GM12878 (cell line): ENCODE results near the gene DOHH. TPM values are rescaled to one million over a fixed set of nuclear protein-coding genes. Genes with fewer than 3 reads are reported as not detected.

ENCODE experiments used
- ATAC-seq: fragments of 200-7000 bp; cut with Tn5 transposase; 3 replicates; pipeline ENCODE4 v1.9.1; 2020; ENCODE audit warnings: mild to moderate bottlenecking, moderate library complexity
- BruUV-seq: library from RNA; stranded (reverse); fragments of 400-500 nt; replicated peaks from 2 replicates; lab custom pipeline; 2021; lab: Mats Ljungman, UMichigan
- CTCF ChIA-PET: fragments of 300-600 bp; sonication (Branson Sonifier 250); formaldehyde crosslinking; extraction: SDS; loops from one replicate; lab custom pipeline; 2021; ENCODE audit warnings: inconsistent platforms; lab: Yijun Ruan, JAX
- POLR2A ChIA-PET: fragments of 350-600 bp; formaldehyde crosslinking; extraction: SDS; loops from one replicate; lab custom pipeline; 2021; ENCODE audit warnings: inconsistent platforms; lab: Charles Lee
- RAD21 ChIA-PET: fragments of 300-600 bp; sonication (Branson Sonifier 250); formaldehyde crosslinking; loops from one replicate; lab custom pipeline; 2023; ENCODE audit warnings: antibody characterized with exemption; ENCODE audit not compliant: unreplicated experiment; lab: Charles Lee
- SMC1A ChIA-PET: fragments of 300-600 bp; sonication (Branson Sonifier 250); formaldehyde crosslinking; loops from one replicate; lab custom pipeline; 2023; ENCODE audit not compliant: unreplicated experiment, uncharacterized antibody; lab: Charles Lee
- DNase-seq: peaks from one replicate; pipeline ENCODE4 v3.0.0-alpha.2; 2011; ENCODE audit warnings: low read depth, low spot score
- FAIRE-seq: peaks from 3 replicates; lab custom pipeline; 2011; peaks lifted over from hg19 to GRCh38; lab: Jason Lieb, UNC
- H2AFZ ChIP-seq: 2 replicates; pipeline ENCODE4 v1.6.0; 2011; ENCODE audit warnings: low read depth, low read length, control low read depth; ENCODE audit not compliant: control insufficient read depth
- H3K27ac ChIP-seq: 2 replicates; pipeline ENCODE4 v1.5.1; 2011; ENCODE audit warnings: control low read depth; ENCODE audit not compliant: control insufficient read depth, insufficient read depth
- H3K27me3 ChIP-seq, 2 experiments: replicated peaks in 1 of 2; 2 replicates each; pipeline versions ENCODE4 v1.6.0 to v1.6.1; 2011; ENCODE audit warnings: low read length in 1 of 2; ENCODE audit not compliant: control insufficient read depth in 2 of 2, insufficient read depth in 2 of 2
- H3K36me3 ChIP-seq, 2 experiments: 2 replicates each; pipeline ENCODE4 v1.5.1; 2011; ENCODE audit warnings: low read length in 1 of 2; ENCODE audit not compliant: control insufficient read depth in 2 of 2, insufficient read depth in 2 of 2
- H3K4me1 ChIP-seq: 2 replicates; pipeline ENCODE4 v1.6.1; 2011; ENCODE audit warnings: mild to moderate bottlenecking, low read length, moderate library complexity, mixed read lengths; ENCODE audit not compliant: control insufficient read depth, insufficient read depth
- H3K4me2 ChIP-seq: 2 replicates; pipeline ENCODE4 v1.6.0; 2011; ENCODE audit warnings: control low read depth; ENCODE audit not compliant: control insufficient read depth, insufficient read depth
- H3K4me3 ChIP-seq: fragments of 200-600 bp; sonication (generic); 2 replicates; pipeline ENCODE4 v1.5.1; 2016
- H3K79me2 ChIP-seq: 2 replicates; pipeline ENCODE4 v1.6.0; 2011; ENCODE audit warnings: low read length; ENCODE audit not compliant: control insufficient read depth, insufficient read depth
- H3K9ac ChIP-seq: 2 replicates; pipeline ENCODE4 v1.8.0; 2011; ENCODE audit warnings: low read length, control low read depth, mixed read lengths; ENCODE audit not compliant: control insufficient read depth, insufficient read depth
- H3K9me3 ChIP-seq: replicated peaks from 3 replicates; pipeline ENCODE4 v1.5.1; 2011; ENCODE audit warnings: mild to moderate bottlenecking, low read length; ENCODE audit not compliant: control insufficient read depth, insufficient read depth
- H4K20me1 ChIP-seq: 2 replicates; pipeline ENCODE4 v1.6.0; 2011; ENCODE audit not compliant: control insufficient read depth, insufficient read depth
- BCL11A ChIP-seq: IDR thresholded peaks from 2 replicates; pipeline ENCODE4 v1.6.1; 2011; ENCODE audit warnings: low read depth, low read length
- BRCA1 ChIP-seq: IDR thresholded peaks from 2 replicates; pipeline ENCODE4 v1.6.1; 2011; ENCODE audit warnings: low read depth, low read length, improper control_type of control experiment
- CHD2 ChIP-seq: IDR thresholded peaks from 2 replicates; pipeline ENCODE4 v1.6.1; 2011; ENCODE audit warnings: low read depth, low read length, improper control_type of control experiment, borderline replicate concordance
- GATAD2B ChIP-seq: fragments of 450-650 bp; conservative IDR thresholded peaks from 2 replicates; pipeline ENCODE4 v1.6.1; 2017; ENCODE audit warnings: low read depth, mild to moderate bottlenecking, moderate library complexity
- KLF5 ChIP-seq: fragments of 450-650 bp; IDR thresholded peaks from 2 replicates; pipeline ENCODE4 v1.6.1; 2014; ENCODE audit warnings: mild to moderate bottlenecking; ENCODE audit not compliant: partially characterized antibody
- MYC ChIP-seq: IDR thresholded peaks from 2 replicates; pipeline ENCODE4 v1.6.1; 2011; ENCODE audit warnings: mild to moderate bottlenecking, low read length, moderate library complexity, inconsistent platforms; ENCODE audit not compliant: insufficient read depth, insufficient replicate concordance, insufficient read length, severe bottlenecking
- NR2F1 ChIP-seq: fragments of 450-650 bp; conservative IDR thresholded peaks from 2 replicates; pipeline ENCODE4 v1.6.1; 2017; ENCODE audit warnings: mild to moderate bottlenecking
- POLR2AphosphoS5 ChIP-seq: IDR thresholded peaks from 2 replicates; pipeline ENCODE4 v1.6.1; 2011; ENCODE audit warnings: mild to moderate bottlenecking, low read length, inconsistent platforms
- RAD21 ChIP-seq: IDR thresholded peaks from 2 replicates; pipeline ENCODE4 v1.6.1; 2011; ENCODE audit warnings: mild to moderate bottlenecking, low read depth, low read length, moderate library complexity; ENCODE audit not compliant: insufficient read depth
- RAD51 ChIP-seq: fragments of 450-650 bp; IDR thresholded peaks from 2 replicates; pipeline ENCODE4 v1.6.1; 2016; ENCODE audit warnings: moderate library complexity, mild to moderate bottlenecking, inconsistent platforms
- RELA ChIP-seq: fragments of 450-650 bp; IDR thresholded peaks from 2 replicates; pipeline ENCODE4 v1.8.0; 2014; ENCODE audit warnings: borderline replicate concordance; ENCODE audit not compliant: partially characterized antibody
- SIX5 ChIP-seq: IDR thresholded peaks from 2 replicates; pipeline ENCODE4 v1.6.1; 2011; ENCODE audit warnings: mild to moderate bottlenecking, low read depth, low read length, moderate library complexity; ENCODE audit not compliant: severe bottlenecking
- SREBF1 ChIP-seq: IDR thresholded peaks from 2 replicates; pipeline ENCODE4 v1.6.1; 2012; ENCODE audit warnings: mild to moderate bottlenecking, low read length
- YBX1 ChIP-seq: fragments of 450-650 bp; IDR thresholded peaks from 2 replicates; pipeline ENCODE4 v1.6.1; 2016; ENCODE audit warnings: antibody characterized with exemption
- WGBS: methylation state at CpG from one replicate; pipeline ENCODE4 v1.1.6; 2016; ENCODE audit warnings: low lambda C conversion rate; ENCODE audit not compliant: insufficient replicate concordance, insufficient coverage; ENCODE audit errors: missing lambda C conversion rate; 5-methylcytosine and 5-hydroxymethylcytosine counted together
- in situ Hi-C: fragments of 300-500 bp; cut with MboI; formaldehyde crosslinking; loops from 9 replicates; pipeline ENCODE4 v1.14.3; 2018; ENCODE audit warnings: mixed read lengths
- intact Hi-C: fragments of 100-400 bp; cut with micrococcal nuclease; formaldehyde crosslinking; loops from one replicate; pipeline ENCODE4 v1.14.2; 2022; ENCODE audit not compliant: unreplicated experiment
- polyA plus RNA-seq, 11 experiments: library from polyadenylated mRNA; depleted of rRNA in 4 of 11; unstranded in 6 of 11; stranded (reverse) in 5 of 11; fragments of >200 nt; fragmentation: Nextera tagmentation in 4 of 11; fragmentation: Illumina TruSeq in 1 of 11; extraction: Ambion mirVana in 4 of 11; extraction: Trizol in 1 of 11; gene quantifications; 1 replicate in 1 of 11; 2 replicates in 10 of 11; pipeline versions ENCODE4 v1.2.1 to v1.2.3, GENCODE V29; 2011 to 2016; ENCODE audit warnings: inconsistent platforms in 2 of 11, missing spikeins in 2 of 11, low read depth in 1 of 11
- total RNA-seq, 4 experiments: library from RNA; depleted of rRNA in 3 of 4; stranded (reverse); fragments of >200 nt in 3 of 4; fragmentation: Illumina TruSeq in 1 of 4; extraction: Trizol in 1 of 4; gene quantifications; 2 replicates each; pipeline versions ENCODE4 v1.2.1 to v1.2.3, GENCODE V29; 2013 to 2021
- TF ChIP-seq, protein P1 (sequence below): fragments of 450-650 bp; formaldehyde crosslinking; IDR thresholded peaks from 2 replicates; pipeline ENCODE4 v1.4.0; 2022; ENCODE audit warnings: mild to moderate bottlenecking, moderate library complexity
- TF ChIP-seq, protein P2 (sequence below): fragments of 450-650 bp; formaldehyde crosslinking; IDR thresholded peaks from 2 replicates; pipeline ENCODE4 v1.4.0; 2020; ENCODE audit warnings: mild to moderate bottlenecking, moderate library complexity

DOHH gene
- total and polyA plus RNA-seq, 10 of the 15 experiments (the other 5 are each of a cell fraction or from before 2014, with no cell fraction given): 0.11 to 28.6 (median 11.7) TPM

DNA sequence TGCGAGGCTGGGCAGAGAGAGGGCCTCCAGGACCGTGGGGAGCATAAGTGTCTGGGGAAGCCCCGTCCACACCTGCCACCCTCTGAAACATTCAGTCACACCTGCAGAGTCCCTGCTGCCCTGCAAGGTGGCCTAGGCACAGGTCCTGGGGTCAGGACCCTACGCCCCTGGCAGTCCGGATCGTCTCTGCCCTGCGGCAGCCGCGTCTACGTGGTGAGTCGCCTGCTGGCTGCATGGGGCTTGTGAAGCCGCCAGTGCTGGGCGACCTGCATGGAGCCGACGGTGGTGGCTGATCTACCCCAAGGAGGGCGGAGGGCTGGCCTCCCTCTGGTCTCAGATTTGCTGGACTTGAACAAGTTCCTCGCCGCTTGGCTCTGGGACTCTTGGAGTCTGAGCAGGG, 18.7 kb upstream of the DOHH start:
- ChIA-PET CTCF (interaction anchor here (0.6 kb wide), 1 partner anchor 91 kb away, joined by 3 read pairs; no protein-coding TSS in a partner anchor), RAD21 (no interaction called here)

More for the DNA sequence above, 18.7 kb upstream of the DOHH start:
- peaks cover 4% of the 10 kb centered on the region; the same call in 1 of the 2 replicates for H3K4me1 ChIP-seq
- 93% methylated on average over 18 of the region's 18 CpGs for WGBS
- no peaks in the 10 kb centered on the region for H3K9me3 ChIP-seq
- no peak overlapping the region for H3K4me2 ChIP-seq
- intact Hi-C loops (no loop called here), in situ Hi-C loops (no loop called here)
- H3K36me3 ChIP-seq: peaks cover 3 to 19% of the 10 kb centered on the region in 2 experiments; a peak in 2 of 4 replicates
- H4K20me1 ChIP-seq: no peaks in the 10 kb centered on the region
- SMC1A ChIA-PET: no interaction called here
- no peak overlapping the region for H3K4me3 ChIP-seq
- no peak for FAIRE-seq
- H3K9ac ChIP-seq: no peak overlapping the region
- no TSS peak for BruUV-seq
- DNase-seq: no peak
- POLR2A ChIA-PET: no interaction called here
- no peak overlapping the region for H2AFZ ChIP-seq
- H3K27ac ChIP-seq: no peak overlapping the region
- no peaks in the 10 kb centered on the region for H3K27me3 ChIP-seq
- H3K79me2 ChIP-seq: peaks cover 5% of the 10 kb centered on the region
- no peak for ATAC-seq
- TF ChIP-seq POLR2AphosphoS5 (no peak), SIX5 (no peak), BCL11A (no peak), NR2F1 (no peak), RAD51 (no peak), RAD21 (no peak), MYC (no peak), KLF5 (no peak), GATAD2B (no peak), RELA (no peak), YBX1 (no peak), CHD2 (no peak), SREBF1 (no peak), BRCA1 (no peak)
- TF ChIP-seq, protein P1, sequence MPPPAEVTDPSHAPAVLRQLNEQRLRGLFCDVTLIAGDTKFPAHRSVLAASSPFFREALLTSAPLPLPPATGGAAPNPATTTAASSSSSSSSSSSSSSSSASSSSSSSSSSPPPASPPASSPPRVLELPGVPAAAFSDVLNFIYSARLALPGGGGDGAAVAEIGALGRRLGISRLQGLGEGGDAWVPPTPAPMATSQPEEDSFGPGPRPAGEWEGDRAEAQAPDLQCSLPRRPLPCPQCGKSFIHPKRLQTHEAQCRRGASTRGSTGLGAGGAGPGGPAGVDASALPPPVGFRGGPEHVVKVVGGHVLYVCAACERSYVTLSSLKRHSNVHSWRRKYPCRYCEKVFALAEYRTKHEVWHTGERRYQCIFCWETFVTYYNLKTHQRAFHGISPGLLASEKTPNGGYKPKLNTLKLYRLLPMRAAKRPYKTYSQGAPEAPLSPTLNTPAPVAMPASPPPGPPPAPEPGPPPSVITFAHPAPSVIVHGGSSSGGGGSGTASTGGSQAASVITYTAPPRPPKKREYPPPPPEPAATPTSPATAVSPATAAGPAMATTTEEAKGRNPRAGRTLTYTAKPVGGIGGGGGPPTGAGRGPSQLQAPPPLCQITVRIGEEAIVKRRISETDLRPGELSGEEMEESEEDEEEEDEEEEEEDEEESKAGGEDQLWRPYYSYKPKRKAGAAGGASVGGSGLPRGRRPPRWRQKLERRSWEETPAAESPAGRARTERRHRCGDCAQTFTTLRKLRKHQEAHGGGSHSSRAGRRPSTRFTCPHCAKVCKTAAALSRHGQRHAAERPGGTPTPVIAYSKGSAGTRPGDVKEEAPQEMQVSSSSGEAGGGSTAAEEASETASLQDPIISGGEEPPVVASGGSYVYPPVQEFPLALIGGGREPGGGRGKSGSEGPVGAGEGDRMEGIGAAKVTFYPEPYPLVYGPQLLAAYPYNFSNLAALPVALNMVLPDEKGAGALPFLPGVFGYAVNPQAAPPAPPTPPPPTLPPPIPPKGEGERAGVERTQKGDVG: no peak
- TF ChIP-seq, protein P2, sequence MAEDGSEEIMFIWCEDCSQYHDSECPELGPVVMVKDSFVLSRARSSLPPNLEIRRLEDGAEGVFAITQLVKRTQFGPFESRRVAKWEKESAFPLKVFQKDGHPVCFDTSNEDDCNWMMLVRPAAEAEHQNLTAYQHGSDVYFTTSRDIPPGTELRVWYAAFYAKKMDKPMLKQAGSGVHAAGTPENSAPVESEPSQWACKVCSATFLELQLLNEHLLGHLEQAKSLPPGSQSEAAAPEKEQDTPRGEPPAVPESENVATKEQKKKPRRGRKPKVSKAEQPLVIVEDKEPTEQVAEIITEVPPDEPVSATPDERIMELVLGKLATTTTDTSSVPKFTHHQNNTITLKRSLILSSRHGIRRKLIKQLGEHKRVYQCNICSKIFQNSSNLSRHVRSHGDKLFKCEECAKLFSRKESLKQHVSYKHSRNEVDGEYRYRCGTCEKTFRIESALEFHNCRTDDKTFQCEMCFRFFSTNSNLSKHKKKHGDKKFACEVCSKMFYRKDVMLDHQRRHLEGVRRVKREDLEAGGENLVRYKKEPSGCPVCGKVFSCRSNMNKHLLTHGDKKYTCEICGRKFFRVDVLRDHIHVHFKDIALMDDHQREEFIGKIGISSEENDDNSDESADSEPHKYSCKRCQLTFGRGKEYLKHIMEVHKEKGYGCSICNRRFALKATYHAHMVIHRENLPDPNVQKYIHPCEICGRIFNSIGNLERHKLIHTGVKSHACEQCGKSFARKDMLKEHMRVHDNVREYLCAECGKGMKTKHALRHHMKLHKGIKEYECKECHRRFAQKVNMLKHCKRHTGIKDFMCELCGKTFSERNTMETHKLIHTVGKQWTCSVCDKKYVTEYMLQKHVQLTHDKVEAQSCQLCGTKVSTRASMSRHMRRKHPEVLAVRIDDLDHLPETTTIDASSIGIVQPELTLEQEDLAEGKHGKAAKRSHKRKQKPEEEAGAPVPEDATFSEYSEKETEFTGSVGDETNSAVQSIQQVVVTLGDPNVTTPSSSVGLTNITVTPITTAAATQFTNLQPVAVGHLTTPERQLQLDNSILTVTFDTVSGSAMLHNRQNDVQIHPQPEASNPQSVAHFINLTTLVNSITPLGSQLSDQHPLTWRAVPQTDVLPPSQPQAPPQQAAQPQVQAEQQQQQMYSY (CRISPR knock-in tag): no peak
